Measurements from ENCODE around the gene THUMPD1.
"Not testable (repeated sequence)": the region's sequence is repeated elsewhere in the genome, so short reads cannot be mapped to it uniquely, and the experiment has no call there.

The THUMPD1 gene

GRCh38 chr16:20773679-20774078 is 32.1 kb upstream of the THUMPD1 start:
- no peak for DNase-seq (ENCODE audit: low read depth)
- no peak overlapping the region for H3K4me3 ChIP-seq (ENCODE audit: low read depth, low read length)
- no peak for TF ChIP-seq CTCF (conservative IDR thresholded peaks at IDR 0.05; ENCODE audit: low read depth, low read length)

DNA sequence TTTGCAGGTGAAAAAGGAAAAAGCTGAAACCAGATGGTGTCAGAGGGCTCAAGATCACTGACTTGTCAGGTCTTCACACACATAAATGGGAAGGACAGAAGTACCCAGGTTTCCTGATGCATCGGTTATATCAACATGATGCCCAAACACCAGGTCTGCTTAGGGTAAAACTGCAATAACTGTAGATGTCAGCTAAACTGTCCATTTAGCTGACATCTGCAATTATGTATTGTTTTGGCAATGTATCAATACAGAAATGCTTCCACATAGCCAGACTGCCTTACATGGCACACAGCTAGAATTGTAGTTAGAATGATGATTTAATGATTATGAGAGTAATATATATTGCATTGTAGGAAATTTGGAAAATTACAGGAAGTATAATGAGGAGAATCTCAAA is 27.2 kb upstream of the THUMPD1 start:
- no peak for TF ChIP-seq CTCF (conservative IDR thresholded peaks at IDR 0.05; ENCODE audit: low read depth, low read length)
- no peak overlapping the region for H3K4me3 ChIP-seq (ENCODE audit: low read depth, low read length)
- no peak for DNase-seq (ENCODE audit: low read depth)

DNA sequence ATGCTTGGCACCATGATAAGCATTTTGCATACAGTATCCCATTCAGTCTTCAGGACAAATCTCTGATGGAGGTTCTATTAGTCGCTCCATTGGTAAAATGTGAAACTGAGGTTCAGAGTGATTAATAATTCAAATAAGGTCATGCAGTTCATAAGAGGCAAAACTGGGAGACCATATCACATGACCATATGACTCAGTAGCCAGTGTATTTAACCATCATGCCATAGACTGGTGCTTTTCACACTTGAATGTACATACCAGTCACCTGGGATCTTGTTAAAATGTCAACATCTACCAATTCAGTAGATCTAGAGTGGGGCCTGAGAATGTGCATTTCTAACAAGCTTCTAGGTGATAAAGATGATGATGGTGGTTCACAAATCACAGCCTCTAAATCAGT is 26.5 kb upstream of the THUMPD1 start:
- DNase-seq (ENCODE audit: low read depth): no peak
- TF ChIP-seq CTCF (conservative IDR thresholded peaks at IDR 0.05; ENCODE audit: low read depth, low read length): no peak
- no peak overlapping the region for H3K4me3 ChIP-seq (ENCODE audit: low read depth, low read length)

GRCh38 chr16:20767577-20767976 is 26.0 kb upstream of the THUMPD1 start:
- no peak overlapping the region for H3K4me3 ChIP-seq (ENCODE audit: low read depth, low read length)
- DNase-seq (ENCODE audit: low read depth): no peak
- TF ChIP-seq CTCF (conservative IDR thresholded peaks at IDR 0.05; ENCODE audit: low read depth, low read length): no peak

- DNase-seq (ENCODE audit: low read depth): no peak
- no peak overlapping the region for H3K4me3 ChIP-seq (ENCODE audit: low read depth, low read length)
- no peak for TF ChIP-seq CTCF (conservative IDR thresholded peaks at IDR 0.05; ENCODE audit: low read depth, low read length)
Observed at GRCh38 chr16:20766294-20766693, 24.7 kb upstream of the THUMPD1 start.

- no peak for TF ChIP-seq CTCF (conservative IDR thresholded peaks at IDR 0.05; ENCODE audit: low read depth, low read length)
- DNase-seq (ENCODE audit: low read depth): no peak
- H3K4me3 ChIP-seq (ENCODE audit: low read depth, low read length): no peak overlapping the region
Observed at GRCh38 chr16:20765732-20766131, 24.1 kb upstream of the THUMPD1 start.

DNA sequence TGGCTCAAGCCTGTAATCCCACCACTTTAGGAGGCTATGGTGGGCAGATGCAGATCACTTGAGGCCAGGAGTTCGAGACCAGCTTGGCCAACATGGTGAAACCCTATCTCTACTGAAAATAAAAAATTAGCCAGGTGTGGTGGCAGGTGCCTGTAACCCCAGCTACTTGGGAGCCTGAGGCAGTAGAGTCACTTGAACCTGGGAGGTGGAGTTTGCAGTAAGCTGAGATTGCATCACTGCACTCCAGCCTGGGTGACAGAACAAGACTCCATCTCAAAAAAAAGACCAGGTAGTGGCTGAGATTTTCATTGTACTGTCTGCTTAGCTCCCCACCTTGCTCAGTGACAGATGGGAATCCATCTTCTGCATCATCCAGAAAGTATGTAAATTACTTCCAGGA is 22.8 kb upstream of the THUMPD1 start:
- DNase-seq (ENCODE audit: low read depth); H3K4me3 ChIP-seq (ENCODE audit: low read depth, low read length): not testable (repeated sequence)

Measured in choroid plexus epithelial cell (primary cell).